OCI-LY7 (cell line): Measurements from ENCODE around the gene TNS2. TPM values are rescaled to one million over a fixed set of nuclear protein-coding genes. Genes with fewer than 3 reads are reported as not detected.

Source experiments
- BruUV-seq: library from RNA; stranded (reverse); fragments of 400-500 nt; replicated peaks from 2 replicates; lab custom pipeline; 2021; lab: Mats Ljungman, UMichigan
- CTCF ChIA-PET: fragments of 300-600 bp; sonication (Branson Sonifier 250); formaldehyde crosslinking; loops from one replicate; lab custom pipeline; 2022; ENCODE audit warnings: antibody characterized with exemption; ENCODE audit not compliant: unreplicated experiment; lab: Charles Lee
- POLR2A ChIA-PET: fragments of 300-600 bp; sonication (Branson Sonifier 250); formaldehyde crosslinking; loops from one replicate; lab custom pipeline; 2022; ENCODE audit warnings: antibody characterized with exemption; lab: Charles Lee
- DNase-seq: peaks from one replicate; pipeline ENCODE4 v3.0.0-alpha.2; 2015; ENCODE audit warnings: low spot score
- H2AFZ ChIP-seq: fragments of 200-600 bp; sonication (generic), shearing (Covaris generic); 2 replicates; pipeline ENCODE4 v1.6.1; 2014; ENCODE audit warnings: mild to moderate bottlenecking, antibody characterized with exemption, low read length, moderate library complexity
- H3K27ac ChIP-seq: fragments of 200-600 bp; sonication (generic); 2 replicates; pipeline ENCODE4 v1.5.1; 2014; ENCODE audit warnings: mixed run types, low read depth, mild to moderate bottlenecking, moderate library complexity, low read length, inconsistent platforms; ENCODE audit not compliant: poor library complexity, severe bottlenecking
- H3K36me3 ChIP-seq: fragments of 200-600 bp; sonication (generic); 2 replicates; pipeline ENCODE4 v1.6.1; 2014; ENCODE audit warnings: mild to moderate bottlenecking, antibody characterized with exemption, low read length, moderate library complexity, mixed read lengths; ENCODE audit not compliant: insufficient read depth
- H3K4me1 ChIP-seq: fragments of 200-600 bp; sonication (generic); 2 replicates; pipeline ENCODE4 v1.5.1; 2014; ENCODE audit warnings: mild to moderate bottlenecking, low read length; ENCODE audit not compliant: insufficient read depth, poor library complexity, severe bottlenecking
- H3K4me2 ChIP-seq: fragments of 200-600 bp; sonication (generic); 2 replicates; pipeline ENCODE4 v1.6.1; 2014; ENCODE audit warnings: mild to moderate bottlenecking, low read length
- H3K4me3 ChIP-seq: fragments of 200-600 bp; sonication (generic); 2 replicates; pipeline ENCODE4 v1.5.1; 2014; ENCODE audit warnings: mild to moderate bottlenecking, low read depth, low read length; ENCODE audit not compliant: poor library complexity, severe bottlenecking
- H3K79me2 ChIP-seq: fragments of 200-600 bp; sonication (generic); 2 replicates; pipeline ENCODE4 v1.6.1; 2016; ENCODE audit warnings: low read depth, mild to moderate bottlenecking, low read length, moderate library complexity, mixed read lengths; ENCODE audit not compliant: insufficient read depth
- H3K9me2 ChIP-seq: fragments of 200-600 bp; sonication (generic); 2 replicates; pipeline ENCODE4 v1.6.1; 2016; ENCODE audit warnings: mild to moderate bottlenecking, low read length, mixed read lengths; ENCODE audit not compliant: insufficient read depth
- H3K9me3 ChIP-seq: fragments of 200-600 bp; sonication (generic); 2 replicates; pipeline ENCODE4 v1.6.1; 2014; ENCODE audit warnings: mild to moderate bottlenecking, mixed run types, low read length, mixed read lengths
- H4K20me1 ChIP-seq: fragments of 200-600 bp; sonication (generic); 2 replicates; pipeline ENCODE4 v1.6.1; 2014; ENCODE audit warnings: mild to moderate bottlenecking, antibody characterized with exemption, low read length, moderate library complexity, mixed read lengths; ENCODE audit not compliant: insufficient read depth
- CTCF ChIP-seq: fragments of 200-600 bp; sonication (generic); conservative IDR thresholded peaks from 2 replicates; pipeline ENCODE4 v1.5.1; 2014; ENCODE audit warnings: mild to moderate bottlenecking, antibody characterized with exemption, low read length, moderate library complexity, mixed read lengths
- EZH2phosphoT487 ChIP-seq: fragments of 200-600 bp; sonication (generic); IDR thresholded peaks from 2 replicates; pipeline ENCODE4 v1.6.1; 2018; ENCODE audit warnings: low read depth, borderline replicate concordance, mild to moderate bottlenecking, mixed run types, antibody characterized with exemption, low read length, moderate library complexity, mixed read lengths
- intact Hi-C: fragments of 100-400 bp; cut with micrococcal nuclease; formaldehyde crosslinking; loops from one replicate; pipeline ENCODE4 v1.10.0; 2022; ENCODE audit not compliant: unreplicated experiment
- microRNA-seq: library from miRNA; unstranded; fragments of <30 nt; microRNA quantifications from one replicate; pipeline ENCODE4 v1.2.0, GENCODE V29; 2022; ENCODE audit warnings: borderline replicate concordance
- small RNA-seq: library from RNA; depleted of rRNA; stranded (forward); fragments of <200 nt; gene quantifications from one replicate; pipeline ENCODE3, GENCODE V24; 2014
- total RNA-seq, 2 experiments: library from RNA; depleted of rRNA in 1 of 2; stranded (reverse); fragments of >200 nt in 1 of 2; shearing (Covaris generic) in 1 of 2; gene quantifications; 2 replicates each; pipeline ENCODE4 v1.2.3, GENCODE V29; 2014 to 2022

Gene TNS2
- total RNA-seq, 2 experiments from 2014 or later, result 0.25 to 1.6 TPM

- Histone ChIP-seq H3K79me2 (no peaks in the 10 kb centered on the region), H3K36me3 (no peaks in the 10 kb centered on the region), H3K9me3 (no peaks in the 10 kb centered on the region), H3K9me2 (no peaks in the 10 kb centered on the region), H3K4me2 (no peak overlapping the region), H2AFZ (no peak overlapping the region), H4K20me1 (no peaks in the 10 kb centered on the region), H3K4me3 (no peak overlapping the region), H3K27ac (no peak overlapping the region), H3K4me1 (no peaks in the 10 kb centered on the region)
- BruUV-seq, result no TSS peak
- TF ChIP-seq EZH2phosphoT487, result no peak
- no peak for TF ChIP-seq CTCF
- no peak for DNase-seq
- POLR2A ChIA-PET, result interaction anchor here (0.7 kb wide), 1 partner anchor 28 kb away, joined by 3 read pairs; no protein-coding TSS in a partner anchor
- CTCF ChIA-PET, result no interaction called here
- intact Hi-C loops, result no loop called here
These were observed 64.1 kb downstream of the TNS2 start for GRCh38 chr12:53113951-53114350.

Small RNA genes within 50 kb of the gene (microRNA-seq; reads per million reads assigned to microRNA genes)
- gene MIR6757, result not detected

Small RNA genes within 50 kb of the gene (small RNA-seq; reads per million reads assigned to genes)
- not detected for gene MIR6757

Other genes starting within 250 kb of the TNS2 start
- not detected in 2 replicates for gene KRT4, start 235.9 kb upstream of the TNS2 start, total RNA-seq (2014; rRNA removed; shearing (Covaris generic))
- gene KRT4, start 235.9 kb upstream of the TNS2 start, total RNA-seq (2022), result not detected in 2 replicates
- not detected in 2 replicates for gene KRT79, start 215.8 kb upstream of the TNS2 start, total RNA-seq (2014; rRNA removed; shearing (Covaris generic))
- gene KRT79, start 215.8 kb upstream of the TNS2 start, total RNA-seq (2022), result not detected in 2 replicates
- not detected in 2 replicates for gene KRT78, start 201.1 kb upstream of the TNS2 start, total RNA-seq (2014; rRNA removed; shearing (Covaris generic))
- not detected in 2 replicates for gene KRT78, start 201.1 kb upstream of the TNS2 start, total RNA-seq (2022)
- gene KRT8, start 145.0 kb upstream of the TNS2 start, total RNA-seq (2014; rRNA removed; shearing (Covaris generic)), result 0.16 TPM in 1 of 2 replicates, not detected in the other
- 0.89 TPM in 2 replicates for gene KRT8, start 145.0 kb upstream of the TNS2 start, total RNA-seq (2022)
- not detected in 2 replicates for gene KRT18, start 100.9 kb upstream of the TNS2 start, total RNA-seq (2014; rRNA removed; shearing (Covaris generic))
- not detected in 2 replicates for gene KRT18, start 100.9 kb upstream of the TNS2 start, total RNA-seq (2022)
- gene EIF4B, start 43.6 kb upstream of the TNS2 start, total RNA-seq (2014; rRNA removed; shearing (Covaris generic)), result 645 and 872 TPM in 2 replicates
- 745 and 898 TPM in 2 replicates for gene EIF4B, start 43.6 kb upstream of the TNS2 start, total RNA-seq (2022)
- gene SPRYD3, start 29.3 kb downstream of the TNS2 start, total RNA-seq (2014; rRNA removed; shearing (Covaris generic)), result 7.3 and 10.9 TPM in 2 replicates
- 17.2 and 20.5 TPM in 2 replicates for gene SPRYD3, start 29.3 kb downstream of the TNS2 start, total RNA-seq (2022)
- gene IGFBP6, start 47.6 kb downstream of the TNS2 start, total RNA-seq (2014; rRNA removed; shearing (Covaris generic)), result not detected in 2 replicates
- 1.2 and 2.9 TPM in 2 replicates for gene IGFBP6, start 47.6 kb downstream of the TNS2 start, total RNA-seq (2022)
- gene SOAT2, start 53.4 kb downstream of the TNS2 start, total RNA-seq (2014; rRNA removed; shearing (Covaris generic)), result 0.06 and 0.08 TPM in 2 replicates
- 1.2 and 1.8 TPM in 2 replicates for gene SOAT2, start 53.4 kb downstream of the TNS2 start, total RNA-seq (2022)
- gene ZNF740, start 130.7 kb downstream of the TNS2 start, total RNA-seq (2014; rRNA removed; shearing (Covaris generic)), result 26.1 and 31.6 TPM in 2 replicates
- 58.2 and 66.5 TPM in 2 replicates for gene ZNF740, start 130.7 kb downstream of the TNS2 start, total RNA-seq (2022)
- 18.9 and 25.8 TPM in 2 replicates for gene CSAD, start 130.9 kb downstream of the TNS2 start, total RNA-seq (2014; rRNA removed; shearing (Covaris generic))
- gene CSAD, start 130.9 kb downstream of the TNS2 start, total RNA-seq (2022), result 26.9 and 32.0 TPM in 2 replicates
- gene ITGB7, start 157.2 kb downstream of the TNS2 start, total RNA-seq (2014; rRNA removed; shearing (Covaris generic)), result 48.6 and 51.7 TPM in 2 replicates
- 153 and 207 TPM in 2 replicates for gene ITGB7, start 157.2 kb downstream of the TNS2 start, total RNA-seq (2022)
- 1.4 and 7.0 TPM in 2 replicates for gene RARG, start 182.1 kb downstream of the TNS2 start, total RNA-seq (2014; rRNA removed; shearing (Covaris generic))
- gene RARG, start 182.1 kb downstream of the TNS2 start, total RNA-seq (2022), result 5.1 and 8.4 TPM in 2 replicates
- gene ESPL1, start 218.2 kb downstream of the TNS2 start, total RNA-seq (2014; rRNA removed; shearing (Covaris generic)), result 77.4 and 78.2 TPM in 2 replicates
- 121 and 137 TPM in 2 replicates for gene ESPL1, start 218.2 kb downstream of the TNS2 start, total RNA-seq (2022)
- gene PFDN5, start 245.5 kb downstream of the TNS2 start, total RNA-seq (2014; rRNA removed; shearing (Covaris generic)), result 348 and 394 TPM in 2 replicates
- 264 TPM in 2 replicates for gene PFDN5, start 245.5 kb downstream of the TNS2 start, total RNA-seq (2022)
- 41.0 and 53.4 TPM in 2 replicates for gene MYG1, start 249.6 kb downstream of the TNS2 start, total RNA-seq (2014; rRNA removed; shearing (Covaris generic))
- 59.3 and 64.9 TPM in 2 replicates for gene MYG1, start 249.6 kb downstream of the TNS2 start, total RNA-seq (2022)